OCI-LY1 (cell line): ENCODE measurements around the gene RNF114.

Experiments
- EZH2 ChIP-seq: fragments of 200-600 bp; sonication (generic), shearing (Covaris generic); IDR thresholded peaks from 2 replicates; pipeline ENCODE4 v1.8.0; 2017; ENCODE audit warnings: borderline replicate concordance, mixed run types, mild to moderate bottlenecking, antibody characterized with exemption, low read length, moderate library complexity, mixed read lengths
- TF ChIP-seq, protein P1 (sequence below): fragments of 200-600 bp; sonication (generic), shearing (Covaris generic); IDR thresholded peaks from 2 replicates; pipeline ENCODE4 v1.5.1; 2017; ENCODE audit warnings: mild to moderate bottlenecking, antibody characterized with exemption, low read length, moderate library complexity, mixed read lengths

GRCh38 chr20:49985617-49986016 lies 49.4 kb downstream of the RNF114 start:
- TF ChIP-seq, protein P1, sequence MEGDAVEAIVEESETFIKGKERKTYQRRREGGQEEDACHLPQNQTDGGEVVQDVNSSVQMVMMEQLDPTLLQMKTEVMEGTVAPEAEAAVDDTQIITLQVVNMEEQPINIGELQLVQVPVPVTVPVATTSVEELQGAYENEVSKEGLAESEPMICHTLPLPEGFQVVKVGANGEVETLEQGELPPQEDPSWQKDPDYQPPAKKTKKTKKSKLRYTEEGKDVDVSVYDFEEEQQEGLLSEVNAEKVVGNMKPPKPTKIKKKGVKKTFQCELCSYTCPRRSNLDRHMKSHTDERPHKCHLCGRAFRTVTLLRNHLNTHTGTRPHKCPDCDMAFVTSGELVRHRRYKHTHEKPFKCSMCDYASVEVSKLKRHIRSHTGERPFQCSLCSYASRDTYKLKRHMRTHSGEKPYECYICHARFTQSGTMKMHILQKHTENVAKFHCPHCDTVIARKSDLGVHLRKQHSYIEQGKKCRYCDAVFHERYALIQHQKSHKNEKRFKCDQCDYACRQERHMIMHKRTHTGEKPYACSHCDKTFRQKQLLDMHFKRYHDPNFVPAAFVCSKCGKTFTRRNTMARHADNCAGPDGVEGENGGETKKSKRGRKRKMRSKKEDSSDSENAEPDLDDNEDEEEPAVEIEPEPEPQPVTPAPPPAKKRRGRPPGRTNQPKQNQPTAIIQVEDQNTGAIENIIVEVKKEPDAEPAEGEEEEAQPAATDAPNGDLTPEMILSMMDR = no peak
- no peak for TF ChIP-seq EZH2
